HG02852 (cell line): ENCODE measurements around the gene SLU7.

Experiments used
- ATAC-seq: cut with Tn5 transposase; IDR thresholded peaks from one replicate; pipeline ENCODE4 v1.9.1; 2021; ENCODE audit warnings: mild to moderate bottlenecking, moderate library complexity; ENCODE audit not compliant: unreplicated experiment

SLU7 gene

GRCh38 chr5:160418561-160419457, at the start of gene SLU7:
Gene SLU7 (minus strand): TSS chr5:160419081. CDS start chr5:160415294, 3,787 bp downstream.
- ATAC-seq: peak; percentile 62

GRCh38 chr5:160468363-160468975, 49.6 kb upstream of the SLU7 start:
- no peak for ATAC-seq

GRCh38 chr5:160467555-160468362, 48.9 kb upstream of the SLU7 start:
- ATAC-seq: peak; percentile 88

GRCh38 chr5:160466889-160467554, 48.1 kb upstream of the SLU7 start:
- ATAC-seq: no peak

- ATAC-seq: no peak
Measured at GRCh38 chr5:160466116-160466515, 47.2 kb upstream of the SLU7 start.

- no peak for ATAC-seq
Measured at GRCh38 chr5:160464466-160464797, 45.6 kb upstream of the SLU7 start.

GRCh38 chr5:160463740-160464465, 45.0 kb upstream of the SLU7 start:
- no peak for ATAC-seq

GRCh38 chr5:160463227-160463626, 44.3 kb upstream of the SLU7 start:
- ATAC-seq: no peak

- no peak for ATAC-seq
Measured at GRCh38 chr5:160462167-160462566, 43.3 kb upstream of the SLU7 start.

GRCh38 chr5:160461378-160461777, 42.5 kb upstream of the SLU7 start:
- no peak for ATAC-seq

- no peak for ATAC-seq
Measured at GRCh38 chr5:160460377-160461049, 41.6 kb upstream of the SLU7 start.

- ATAC-seq: peak; percentile 84
Measured at GRCh38 chr5:160458806-160459800, 40.2 kb upstream of the SLU7 start.

- ATAC-seq: no peak
Measured at GRCh38 chr5:160457252-160457651, 38.4 kb upstream of the SLU7 start.

GRCh38 chr5:160456480-160457177, 37.7 kb upstream of the SLU7 start:
- no peak for ATAC-seq

GRCh38 chr5:160455600-160455999, 36.7 kb upstream of the SLU7 start:
- ATAC-seq: no peak

GRCh38 chr5:160453751-160454150, 34.9 kb upstream of the SLU7 start:
- no peak for ATAC-seq

GRCh38 chr5:160452795-160453194, 33.9 kb upstream of the SLU7 start:
- no peak for ATAC-seq

GRCh38 chr5:160452036-160452435, 33.2 kb upstream of the SLU7 start:
- no peak for ATAC-seq
